HG02970 (cell line): Measurements from ENCODE around the gene LILRB5.
"Not testable (repeated sequence)": the region's sequence is repeated elsewhere in the genome, so short reads cannot be mapped to it uniquely, and the experiment has no call there.

Experiments
- ATAC-seq: cut with Tn5 transposase; IDR thresholded peaks from one replicate; pipeline ENCODE4 v1.9.1; 2021; ENCODE audit warnings: mild to moderate bottlenecking, moderate library complexity, moderate number of reproducible peaks; ENCODE audit not compliant: unreplicated experiment, low FRiP score

LILRB5 gene

GRCh38 chr19:54278056-54278455 lies 21.0 kb upstream of the LILRB5 start:
- ATAC-seq = not testable (repeated sequence)

- ATAC-seq = not testable (repeated sequence)
Measured at GRCh38 chr19:54277111-54277615, 20.1 kb upstream of the LILRB5 start.

- no peak for ATAC-seq
Measured at GRCh38 chr19:54275951-54276350, 18.9 kb upstream of the LILRB5 start.

- not testable (repeated sequence) for ATAC-seq
Measured at GRCh38 chr19:54274516-54274915, 17.4 kb upstream of the LILRB5 start.

GRCh38 chr19:54273821-54274220 lies 16.7 kb upstream of the LILRB5 start:
- no peak for ATAC-seq

GRCh38 chr19:54272181-54272580 lies 15.1 kb upstream of the LILRB5 start:
- ATAC-seq = not testable (repeated sequence)

GRCh38 chr19:54271587-54271986 lies 14.5 kb upstream of the LILRB5 start:
- ATAC-seq = not testable (repeated sequence)

- no peak for ATAC-seq
Measured at GRCh38 chr19:54271106-54271505, 14.0 kb upstream of the LILRB5 start.

- no peak for ATAC-seq
Measured at GRCh38 chr19:54268936-54269335, 11.9 kb upstream of the LILRB5 start.

GRCh38 chr19:54266133-54266532 lies 9.1 kb upstream of the LILRB5 start:
- no peak for ATAC-seq

- no peak for ATAC-seq
Measured at GRCh38 chr19:54262470-54262869, 5.4 kb upstream of the LILRB5 start.

GRCh38 chr19:54262066-54262465 lies 5.0 kb upstream of the LILRB5 start:
- ATAC-seq = no peak

- no peak for ATAC-seq
Measured at GRCh38 chr19:54256250-54257115, 590 bp downstream of the LILRB5 start.

GRCh38 chr19:54255105-54255775 lies 1.8 kb downstream of the LILRB5 start:
- ATAC-seq = no peak

- no peak for ATAC-seq
Measured at GRCh38 chr19:54254195-54254906, 2.7 kb downstream of the LILRB5 start.

GRCh38 chr19:54253331-54254194 lies 3.5 kb downstream of the LILRB5 start:
- no peak for ATAC-seq

- no peak for ATAC-seq
Measured at GRCh38 chr19:54252845-54253244, 4.2 kb downstream of the LILRB5 start.

GRCh38 chr19:54252243-54252642 lies 4.8 kb downstream of the LILRB5 start:
- no peak for ATAC-seq

GRCh38 chr19:54248016-54248601 lies 9.0 kb downstream of the LILRB5 start:
- no peak for ATAC-seq
